ENCODE data around the gene MRPL48.
"Not testable (repeated sequence)": the region's sequence is repeated elsewhere in the genome, so short reads cannot be mapped to it uniquely, and the experiment has no call there.

Gene MRPL48

DNA sequence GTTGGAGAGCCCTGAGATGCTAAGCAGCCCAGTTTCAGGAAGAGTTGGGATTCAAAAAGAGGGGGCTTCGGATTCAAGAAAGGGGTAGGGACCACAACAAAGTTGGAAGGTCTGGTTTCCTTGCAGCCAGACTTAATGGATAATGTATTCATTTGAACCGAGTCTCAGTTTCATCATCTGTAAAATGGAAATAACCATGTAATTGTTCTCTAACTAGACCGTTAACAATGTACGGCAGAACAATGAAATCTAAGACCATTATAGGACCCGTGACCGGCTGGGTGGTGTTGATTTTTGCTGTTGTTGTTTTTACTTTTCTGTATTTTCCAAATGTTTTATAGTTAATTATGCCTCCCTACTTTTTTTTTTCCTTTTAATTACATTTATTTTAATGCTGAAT, 6.4 kb upstream of the MRPL48 start:
- DNase-seq = no peak
- H3K36me3 ChIP-seq (replicated peaks) = no peaks in the 10 kb centered on the region
- H3K27me3 ChIP-seq (replicated peaks) = no peaks in the 10 kb centered on the region
- no peak overlapping the region for H3K4me3 ChIP-seq (ENCODE audit: low read depth, low read length)
- in situ Hi-C loops (cut with HindIII; ENCODE audit: low pct_ligation_motif_present, low sequenced_read_pairs) = no loop called here
- no peak overlapping the region for H3K27ac ChIP-seq
- TF ChIP-seq, protein P1, sequence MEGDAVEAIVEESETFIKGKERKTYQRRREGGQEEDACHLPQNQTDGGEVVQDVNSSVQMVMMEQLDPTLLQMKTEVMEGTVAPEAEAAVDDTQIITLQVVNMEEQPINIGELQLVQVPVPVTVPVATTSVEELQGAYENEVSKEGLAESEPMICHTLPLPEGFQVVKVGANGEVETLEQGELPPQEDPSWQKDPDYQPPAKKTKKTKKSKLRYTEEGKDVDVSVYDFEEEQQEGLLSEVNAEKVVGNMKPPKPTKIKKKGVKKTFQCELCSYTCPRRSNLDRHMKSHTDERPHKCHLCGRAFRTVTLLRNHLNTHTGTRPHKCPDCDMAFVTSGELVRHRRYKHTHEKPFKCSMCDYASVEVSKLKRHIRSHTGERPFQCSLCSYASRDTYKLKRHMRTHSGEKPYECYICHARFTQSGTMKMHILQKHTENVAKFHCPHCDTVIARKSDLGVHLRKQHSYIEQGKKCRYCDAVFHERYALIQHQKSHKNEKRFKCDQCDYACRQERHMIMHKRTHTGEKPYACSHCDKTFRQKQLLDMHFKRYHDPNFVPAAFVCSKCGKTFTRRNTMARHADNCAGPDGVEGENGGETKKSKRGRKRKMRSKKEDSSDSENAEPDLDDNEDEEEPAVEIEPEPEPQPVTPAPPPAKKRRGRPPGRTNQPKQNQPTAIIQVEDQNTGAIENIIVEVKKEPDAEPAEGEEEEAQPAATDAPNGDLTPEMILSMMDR (IDR thresholded peaks at IDR 0.05; ENCODE audit: low read depth, low read length, missing control alignments) = no peak

DNA sequence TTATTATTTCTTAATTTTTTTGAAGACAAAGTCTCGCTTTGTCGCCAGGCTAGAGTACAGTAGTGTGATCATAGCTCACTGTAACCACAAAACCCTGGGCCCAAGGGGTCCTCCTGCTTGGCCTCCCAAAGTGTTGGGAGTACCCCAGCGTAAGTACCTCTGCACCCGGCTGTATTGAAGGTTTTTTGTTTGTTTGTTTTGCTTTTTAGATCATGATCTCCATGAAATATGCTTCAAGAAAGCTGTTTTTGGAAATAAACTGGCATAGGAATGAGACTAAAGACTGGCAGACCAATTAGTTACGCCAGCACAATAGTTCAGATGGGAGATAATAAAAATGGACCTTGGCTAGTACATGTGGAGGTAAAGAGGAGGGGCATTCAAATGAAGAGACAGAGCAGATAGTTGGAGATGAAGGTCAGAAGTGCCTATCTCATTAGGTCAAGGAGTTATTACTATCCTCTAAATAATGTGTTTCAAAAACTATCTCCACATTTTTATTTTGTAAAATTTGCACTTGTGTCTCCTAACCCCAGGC, 4.1 kb upstream of the MRPL48 start:
- no peaks in the 10 kb centered on the region for H3K27me3 ChIP-seq (replicated peaks)
- H3K36me3 ChIP-seq (replicated peaks) = no peaks in the 10 kb centered on the region
- TF ChIP-seq, protein P1 (IDR thresholded peaks at IDR 0.05; ENCODE audit: low read depth, low read length, missing control alignments) = no peak
- H3K4me3 ChIP-seq (ENCODE audit: low read depth, low read length) = no peak overlapping the region
- DNase-seq = no peak
- in situ Hi-C loops (cut with HindIII; ENCODE audit: low pct_ligation_motif_present, low sequenced_read_pairs) = no loop called here
- H3K27ac ChIP-seq = no peak overlapping the region

DNA sequence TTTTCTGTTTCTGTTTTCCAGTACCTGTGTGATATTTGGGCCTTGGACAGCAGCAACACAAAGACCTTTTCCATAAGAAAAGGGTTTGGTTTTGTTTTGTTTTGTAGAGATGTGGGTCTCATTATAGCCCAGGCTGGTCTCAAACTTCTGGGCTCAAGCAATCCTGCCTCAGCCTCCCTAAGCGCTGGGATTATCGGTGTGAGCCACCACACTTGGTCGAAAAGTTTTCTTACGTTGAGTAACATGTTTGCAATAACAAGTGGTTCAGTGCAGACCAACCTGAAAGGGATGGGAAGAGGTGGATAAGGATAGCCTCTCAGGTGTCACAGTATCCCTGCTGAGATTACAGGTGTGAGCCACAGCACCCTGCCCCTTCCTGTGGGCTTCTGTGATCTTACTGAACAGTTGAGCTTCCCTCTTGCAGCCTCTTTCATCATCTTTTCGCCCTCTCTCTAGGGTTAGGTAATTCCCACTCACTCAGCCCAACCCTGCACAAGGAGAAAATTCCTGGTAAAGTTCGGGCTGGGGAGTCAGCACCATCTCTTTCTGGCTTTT, 3.5 kb upstream of the MRPL48 start:
- in situ Hi-C loops (cut with HindIII; ENCODE audit: low pct_ligation_motif_present, low sequenced_read_pairs) = no loop called here
- H3K4me3 ChIP-seq (ENCODE audit: low read depth, low read length) = no peak overlapping the region
- no peaks in the 10 kb centered on the region for H3K27me3 ChIP-seq (replicated peaks)
- no peak for DNase-seq
- H3K36me3 ChIP-seq (replicated peaks) = no peaks in the 10 kb centered on the region
- H3K27ac ChIP-seq = no peak overlapping the region
- TF ChIP-seq, protein P1 (IDR thresholded peaks at IDR 0.05; ENCODE audit: low read depth, low read length, missing control alignments) = no peak

DNA sequence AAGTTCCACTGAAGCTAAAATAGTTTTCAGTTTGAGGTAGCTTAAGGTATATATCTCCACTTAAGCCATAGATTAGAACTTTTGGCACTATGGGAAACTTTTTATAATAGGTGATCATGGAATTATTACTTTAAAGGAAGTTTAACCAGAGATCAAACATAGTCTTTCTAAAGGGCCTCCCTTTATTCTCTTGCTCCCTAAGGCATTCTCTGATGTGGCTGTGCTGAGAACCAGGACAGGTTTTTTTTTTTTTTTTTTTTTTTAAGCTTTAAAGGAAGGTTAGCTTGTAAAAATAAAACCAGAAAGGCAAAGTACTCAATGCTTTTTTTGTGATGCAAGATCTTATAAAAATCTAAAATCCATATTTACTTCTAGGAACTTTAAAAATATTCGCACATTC, 2.9 kb upstream of the MRPL48 start:
- Histone ChIP-seq H3K27me3 (replicated peaks) (no peaks in the 10 kb centered on the region), H3K27ac (no peak overlapping the region), H3K36me3 (replicated peaks) (no peaks in the 10 kb centered on the region), H3K4me3 (ENCODE audit: low read depth, low read length) (no peak overlapping the region)
- TF ChIP-seq, protein P1 (IDR thresholded peaks at IDR 0.05; ENCODE audit: low read depth, low read length, missing control alignments) = no peak
- no peak for DNase-seq
- in situ Hi-C loops (cut with HindIII; ENCODE audit: low pct_ligation_motif_present, low sequenced_read_pairs) = no loop called here

DNA sequence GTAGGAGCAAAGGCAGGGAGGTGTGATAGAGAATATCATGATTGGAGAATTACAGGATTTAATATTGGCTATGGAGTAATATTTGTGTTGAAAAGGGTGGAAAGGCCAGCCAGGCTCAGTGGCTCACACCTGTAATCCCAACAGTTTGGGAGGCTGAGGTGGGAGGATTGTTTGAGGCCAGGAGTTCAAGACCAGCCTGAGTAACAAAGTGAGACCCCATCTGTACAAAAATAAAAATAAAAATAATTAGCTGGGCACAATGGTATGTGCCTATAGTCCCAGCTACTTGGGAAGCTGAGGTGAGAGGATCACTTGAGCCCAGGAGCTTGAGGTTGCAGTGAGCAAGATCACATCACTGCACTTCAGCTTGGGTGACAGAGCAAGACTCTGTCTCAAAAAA, 2.2 kb upstream of the MRPL48 start:
- in situ Hi-C loops (cut with HindIII; ENCODE audit: low pct_ligation_motif_present, low sequenced_read_pairs); H3K27me3 ChIP-seq (replicated peaks); DNase-seq; H3K4me3 ChIP-seq (ENCODE audit: low read depth, low read length); H3K36me3 ChIP-seq (replicated peaks); H3K27ac ChIP-seq: not testable (repeated sequence)

DNA sequence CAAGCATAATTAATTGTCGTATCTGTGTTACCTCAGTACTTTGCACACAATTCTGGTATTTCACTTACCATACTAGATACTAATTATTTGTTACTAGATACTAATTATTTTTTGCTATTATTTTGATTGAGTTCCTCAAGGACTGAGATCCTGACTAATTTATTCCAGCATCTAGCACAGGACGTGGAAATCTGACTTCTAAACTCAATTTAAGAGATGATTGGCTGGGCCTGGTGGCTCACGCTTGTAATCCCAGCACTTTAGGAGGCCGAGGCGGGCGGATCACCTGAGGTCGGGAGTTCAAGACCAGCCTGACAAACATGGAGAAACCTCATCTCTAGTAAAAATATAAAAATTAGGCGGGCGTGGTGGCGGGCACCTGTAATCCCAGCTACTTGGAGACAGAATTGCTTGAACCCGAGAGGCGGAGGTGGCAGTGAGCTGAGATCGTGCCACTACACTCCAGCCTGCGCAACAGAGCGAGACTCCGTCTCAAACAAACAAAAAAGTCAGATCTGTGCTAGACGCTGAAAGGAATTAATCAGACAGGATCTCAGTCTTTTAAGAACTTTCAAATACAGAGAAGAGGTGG, 527 bp upstream of the MRPL48 start:
- no peak for DNase-seq

More for the DNA sequence above, 527 bp upstream of the MRPL48 start:
- Histone ChIP-seq H3K27ac (peak overlapping the region; percentile 94), H3K36me3 (replicated peaks) (peaks cover 2% of the 10 kb centered on the region), H3K4me3 (ENCODE audit: low read depth, low read length) (peak overlapping the region; percentile 76), H3K27me3 (replicated peaks) (no peaks in the 10 kb centered on the region)
- in situ Hi-C loops (cut with HindIII; ENCODE audit: low pct_ligation_motif_present, low sequenced_read_pairs) = no loop called here
- TF ChIP-seq, protein P1 (IDR thresholded peaks at IDR 0.05; ENCODE audit: low read depth, low read length, missing control alignments) = no peak

Measured in brain microvascular endothelial cell (primary cell).